Lower leg skin (tissue), 4 donors: ENCODE results near the gene PLXNA2. TPM values are rescaled to one million over a fixed set of nuclear protein-coding genes. Genes with fewer than 3 reads are reported as not detected.

Experiments
- DNase-seq, 2 donors: peaks; one replicate each; pipeline ENCODE4 v3.0.0-alpha.2; 2019; ENCODE audit warnings: low spot score in 2 of 2
- H3K4me3 ChIP-seq: fragments of 200-600 bp; sonication (generic); 2 replicates; pipeline ENCODE4 v1.5.1; 2017; ENCODE audit warnings: mild to moderate bottlenecking, low read depth; ENCODE audit not compliant: poor library complexity, severe bottlenecking
- CTCF ChIP-seq, 3 donors: fragments of 450-650 bp; IDR thresholded peaks; one replicate each; pipeline ENCODE4 v1.5.1; 2016; ENCODE audit warnings: antibody characterized with exemption in 3 of 3, mild to moderate bottlenecking in 3 of 3, moderate library complexity in 2 of 3
- POLR2A ChIP-seq, 2 donors: fragments of 450-650 bp; IDR thresholded peaks; one replicate each; pipeline ENCODE4 v1.6.1; 2016 to 2017; ENCODE audit warnings: antibody characterized with exemption in 2 of 2, mild to moderate bottlenecking in 1 of 2, moderate library complexity in 1 of 2
- WGBS, 2 donors: methylation state at CpG; one replicate each; pipeline ENCODE4 v1.1.5; 2018; 5-methylcytosine and 5-hydroxymethylcytosine counted together
- intact Hi-C: fragments of 100-400 bp; cut with DNase I; formaldehyde crosslinking; loops from one replicate; pipeline ENCODE4 v1.15.0; 2023; ENCODE audit warnings: low total_unique reads
- total RNA-seq, 4 donors: library from RNA; depleted of rRNA; stranded (reverse); fragments of >200 nt; gene quantifications; one replicate each; pipeline ENCODE4 v1.1.0, GENCODE V29; 2016

PLXNA2 gene
- total RNA-seq, 4 donors from 2014 or later, result 27.4 to 44.2 (median 36.9) TPM

GRCh38 chr1:208288495-208288894, 44.3 kb upstream of the PLXNA2 start:
- TF ChIP-seq CTCF (IDR thresholded peaks at IDR 0.05) (no peak), POLR2A (IDR thresholded peaks at IDR 0.05) (no peak)
- H3K4me3 ChIP-seq, result no peak overlapping the region
- no peak for DNase-seq
- intact Hi-C loops, result no loop called here
- 87 to 92% methylated on average over 4 of the region's 4 CpGs for WGBS, 2 donors

GRCh38 chr1:208280681-208281450, 36.7 kb upstream of the PLXNA2 start:
- intact Hi-C loops, result no loop called here
- DNase-seq, result no peak
- WGBS, 2 donors, result 72 to 80% methylated on average over 8 of the region's 8 CpGs

GRCh38 chr1:208279826-208280588, 35.8 kb upstream of the PLXNA2 start:
- H3K4me3 ChIP-seq, result no peak overlapping the region
- TF ChIP-seq CTCF (IDR thresholded peaks at IDR 0.05), result no peak
- TF ChIP-seq POLR2A (IDR thresholded peaks at IDR 0.05), result no peak
- intact Hi-C loops, result no loop called here
- no peak for DNase-seq
- WGBS, 2 donors, result 60% methylated on average over 11 of the region's 11 CpGs

More at GRCh38 chr1:208280681-208281450, 36.7 kb upstream of the PLXNA2 start:
- TF ChIP-seq CTCF (IDR thresholded peaks at IDR 0.05) (no peak), POLR2A (IDR thresholded peaks at IDR 0.05) (no peak)
- no peak overlapping the region for H3K4me3 ChIP-seq

GRCh38 chr1:208278638-208279037, 34.5 kb upstream of the PLXNA2 start:
- intact Hi-C loops, result no loop called here
- no peak for DNase-seq
- TF ChIP-seq POLR2A (IDR thresholded peaks at IDR 0.05) (no peak), CTCF (IDR thresholded peaks at IDR 0.05) (no peak)
- no peak overlapping the region for H3K4me3 ChIP-seq
- WGBS, 2 donors, result 63 to 71% methylated on average over 1 of the region's 1 CpG

GRCh38 chr1:208276757-208277435, 32.7 kb upstream of the PLXNA2 start:
- WGBS, 2 donors, result 74 to 77% methylated on average over 3 of the region's 3 CpGs
- intact Hi-C loops, result no loop called here
- H3K4me3 ChIP-seq, result no peak overlapping the region
- TF ChIP-seq POLR2A (IDR thresholded peaks at IDR 0.05), result no peak
- no peak for TF ChIP-seq CTCF (IDR thresholded peaks at IDR 0.05)
- no peak for DNase-seq
